ENCODE results near the gene CHCHD6. TPM values are rescaled to one million over a fixed set of nuclear protein-coding genes. Genes with fewer than 3 reads are reported as not detected.

CHCHD6 gene
- total RNA-seq, 2 donors from 2014 or later = 7.8 to 7.9 TPM

Other genes with a start within 250 kb of the CHCHD6 start
- gene ZXDC, start 228.3 kb upstream of the CHCHD6 start, total RNA-seq = 10 to 100 TPM; 15.7 to 20.7 TPM
- gene UROC1, start 186.5 kb upstream of the CHCHD6 start, total RNA-seq = not detected
- under 1 TPM; 0.60 to 0.74 TPM for gene CHST13, start 180.1 kb upstream of the CHCHD6 start, total RNA-seq
- gene C3orf22, start 145.3 kb upstream of the CHCHD6 start, total RNA-seq = not detected
- 1 to 10 TPM; 4.0 to 7.3 TPM for gene TXNRD3, start 49.1 kb upstream of the CHCHD6 start, total RNA-seq

Data from left cardiac atrium (tissue), 2 donors.